Nephron progenitor cell (in vitro differentiated cells): ENCODE results near the gene VGLL1.

Source experiments
- DNase-seq: peaks from one replicate; pipeline ENCODE4 v3.0.0; 2021
- H3K27ac Mint-ChIP-seq: 2 replicates; pipeline ENCODE4 v1.8.0; 2021; ENCODE audit warnings: mild to moderate bottlenecking, moderate library complexity, mixed read lengths
- H3K27me3 Mint-ChIP-seq: 2 replicates; pipeline ENCODE4 v1.8.0; 2021; ENCODE audit warnings: mild to moderate bottlenecking, low read depth, mixed read lengths; ENCODE audit not compliant: poor library complexity
- H3K36me3 Mint-ChIP-seq: 2 replicates; pipeline ENCODE4 v1.8.0; 2021; ENCODE audit warnings: low read depth, mixed read lengths
- H3K4me1 Mint-ChIP-seq: 2 replicates; pipeline ENCODE4 v1.8.0; 2021; ENCODE audit warnings: mixed read lengths
- H3K4me3 Mint-ChIP-seq: 2 replicates; pipeline ENCODE4 v1.8.0; 2021; ENCODE audit warnings: mild to moderate bottlenecking, moderate library complexity, mixed read lengths
- H3K9me3 Mint-ChIP-seq: 2 replicates; pipeline ENCODE4 v1.8.0; 2021; ENCODE audit warnings: mild to moderate bottlenecking, moderate library complexity, mixed read lengths
- TF ChIP-seq, protein P1 (sequence below): fragments of 200-600 bp; sonication (generic); IDR thresholded peaks from 2 replicates; pipeline ENCODE4 v1.5.0; 2021; ENCODE audit warnings: antibody characterized with exemption

The VGLL1 gene

DNA sequence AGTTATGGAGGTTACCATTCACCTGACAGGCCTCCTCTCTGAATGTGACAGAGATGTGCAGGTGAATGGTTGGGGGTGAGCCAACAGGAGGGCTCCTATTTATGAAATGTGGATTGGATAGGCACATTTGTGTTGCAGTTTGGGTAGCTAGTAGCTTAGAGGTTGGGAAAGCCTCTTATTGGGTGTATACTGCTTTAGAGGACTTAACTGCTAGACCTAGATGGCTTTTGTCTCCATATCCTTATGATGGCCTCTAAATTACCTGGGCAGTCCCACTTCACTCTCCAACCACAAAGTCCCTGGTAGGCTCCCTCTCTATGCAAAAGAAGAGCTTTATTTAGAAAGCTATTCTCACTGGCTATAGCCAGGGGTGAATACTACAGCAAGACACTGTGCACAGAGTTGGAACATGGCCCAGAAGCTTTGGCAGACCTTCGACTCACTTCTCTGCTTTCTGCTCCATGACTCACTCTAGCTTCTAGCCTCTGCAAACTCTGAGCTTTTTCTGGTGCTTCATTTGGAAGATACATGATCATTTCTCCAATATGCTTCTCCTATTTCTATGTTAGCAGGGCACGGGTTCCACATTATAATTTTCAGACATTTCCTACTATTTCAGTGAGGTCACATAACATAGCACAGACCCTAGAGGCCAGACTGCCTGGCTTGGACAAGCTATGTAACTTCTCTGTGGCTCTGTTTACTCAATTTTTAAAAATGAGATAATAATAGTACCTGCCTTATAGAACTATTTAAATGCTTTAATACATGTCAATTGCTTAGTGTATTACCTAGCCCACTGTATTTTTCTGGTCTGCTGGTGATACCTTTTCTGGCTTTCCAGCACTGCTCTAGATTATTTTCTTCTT lies 6.0 kb upstream of the VGLL1 start:
- no peak overlapping the region for H3K27ac Mint-ChIP-seq
- peaks cover 36% of the 10 kb centered on the region for H3K9me3 Mint-ChIP-seq
- TF ChIP-seq, protein P1, sequence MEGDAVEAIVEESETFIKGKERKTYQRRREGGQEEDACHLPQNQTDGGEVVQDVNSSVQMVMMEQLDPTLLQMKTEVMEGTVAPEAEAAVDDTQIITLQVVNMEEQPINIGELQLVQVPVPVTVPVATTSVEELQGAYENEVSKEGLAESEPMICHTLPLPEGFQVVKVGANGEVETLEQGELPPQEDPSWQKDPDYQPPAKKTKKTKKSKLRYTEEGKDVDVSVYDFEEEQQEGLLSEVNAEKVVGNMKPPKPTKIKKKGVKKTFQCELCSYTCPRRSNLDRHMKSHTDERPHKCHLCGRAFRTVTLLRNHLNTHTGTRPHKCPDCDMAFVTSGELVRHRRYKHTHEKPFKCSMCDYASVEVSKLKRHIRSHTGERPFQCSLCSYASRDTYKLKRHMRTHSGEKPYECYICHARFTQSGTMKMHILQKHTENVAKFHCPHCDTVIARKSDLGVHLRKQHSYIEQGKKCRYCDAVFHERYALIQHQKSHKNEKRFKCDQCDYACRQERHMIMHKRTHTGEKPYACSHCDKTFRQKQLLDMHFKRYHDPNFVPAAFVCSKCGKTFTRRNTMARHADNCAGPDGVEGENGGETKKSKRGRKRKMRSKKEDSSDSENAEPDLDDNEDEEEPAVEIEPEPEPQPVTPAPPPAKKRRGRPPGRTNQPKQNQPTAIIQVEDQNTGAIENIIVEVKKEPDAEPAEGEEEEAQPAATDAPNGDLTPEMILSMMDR: no peak
- no peak for DNase-seq
- peaks cover 7% of the 10 kb centered on the region for H3K4me1 Mint-ChIP-seq
- peaks cover 7% of the 10 kb centered on the region for H3K27me3 Mint-ChIP-seq
- H3K36me3 Mint-ChIP-seq: no peaks in the 10 kb centered on the region
- H3K4me3 Mint-ChIP-seq: no peak overlapping the region

DNA sequence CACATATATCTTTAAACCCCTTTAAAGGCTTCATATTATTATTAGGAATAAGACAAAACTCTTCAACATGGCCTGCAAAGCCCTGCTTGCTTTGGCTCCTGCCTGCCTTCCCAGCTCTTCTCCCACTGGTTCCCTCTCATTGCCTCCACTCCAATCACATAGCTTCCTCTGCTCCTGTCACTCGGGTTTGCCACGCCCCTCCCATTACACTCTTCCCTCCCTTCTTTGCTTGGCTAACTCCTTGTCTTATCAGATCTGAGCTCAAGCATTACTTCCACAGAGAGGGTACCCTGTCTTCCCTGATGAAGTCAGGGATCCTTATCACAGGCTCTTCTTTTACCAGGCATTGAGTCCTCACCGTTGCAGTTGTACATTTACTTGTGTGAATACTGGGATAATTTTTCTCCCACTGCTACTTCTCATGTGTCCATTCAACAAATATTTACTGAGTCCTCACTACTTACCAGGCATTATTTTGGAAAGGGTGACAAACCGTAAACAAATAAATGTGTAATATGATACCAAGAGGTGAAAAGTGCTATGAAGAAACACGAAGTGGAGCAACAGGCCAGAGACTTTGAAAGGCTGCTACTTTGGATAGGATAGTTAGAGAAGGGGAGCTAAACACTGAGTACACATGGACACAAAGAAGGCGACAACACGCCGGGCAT lies 3.2 kb upstream of the VGLL1 start:
- peaks cover 7% of the 10 kb centered on the region for H3K27me3 Mint-ChIP-seq
- DNase-seq: no peak
- no peaks in the 10 kb centered on the region for H3K36me3 Mint-ChIP-seq
- H3K27ac Mint-ChIP-seq: no peak overlapping the region
- H3K4me1 Mint-ChIP-seq: peaks cover 7% of the 10 kb centered on the region
- no peak overlapping the region for H3K4me3 Mint-ChIP-seq
- peaks cover 42% of the 10 kb centered on the region for H3K9me3 Mint-ChIP-seq
- TF ChIP-seq, protein P1: no peak

DNA sequence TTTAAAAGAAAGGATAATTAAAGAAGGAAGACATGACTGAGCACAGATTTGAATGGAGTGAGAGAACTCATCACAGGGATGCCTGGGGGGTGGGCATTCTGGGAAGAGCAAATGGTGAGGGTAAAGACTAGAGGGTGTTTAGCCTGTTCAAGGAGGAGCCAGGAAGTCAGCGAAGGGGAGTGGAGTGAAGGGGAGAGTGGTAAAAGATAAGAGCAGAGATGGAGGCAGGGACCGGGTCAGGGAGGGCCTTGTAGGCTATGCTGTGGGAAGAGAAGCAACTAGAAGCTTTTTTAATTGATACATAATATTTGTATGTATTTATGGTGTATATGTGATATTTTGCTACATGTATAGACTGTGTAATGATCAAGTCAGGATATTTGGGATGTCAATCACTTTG lies 2.2 kb upstream of the VGLL1 start:
- H3K27me3 Mint-ChIP-seq: peaks cover 7% of the 10 kb centered on the region
- no peak overlapping the region for H3K27ac Mint-ChIP-seq
- peaks cover 7% of the 10 kb centered on the region for H3K4me1 Mint-ChIP-seq
- peaks cover 44% of the 10 kb centered on the region for H3K9me3 Mint-ChIP-seq
- H3K36me3 Mint-ChIP-seq: no peaks in the 10 kb centered on the region
- TF ChIP-seq, protein P1: no peak
- no peak for DNase-seq
- H3K4me3 Mint-ChIP-seq: no peak overlapping the region

DNA sequence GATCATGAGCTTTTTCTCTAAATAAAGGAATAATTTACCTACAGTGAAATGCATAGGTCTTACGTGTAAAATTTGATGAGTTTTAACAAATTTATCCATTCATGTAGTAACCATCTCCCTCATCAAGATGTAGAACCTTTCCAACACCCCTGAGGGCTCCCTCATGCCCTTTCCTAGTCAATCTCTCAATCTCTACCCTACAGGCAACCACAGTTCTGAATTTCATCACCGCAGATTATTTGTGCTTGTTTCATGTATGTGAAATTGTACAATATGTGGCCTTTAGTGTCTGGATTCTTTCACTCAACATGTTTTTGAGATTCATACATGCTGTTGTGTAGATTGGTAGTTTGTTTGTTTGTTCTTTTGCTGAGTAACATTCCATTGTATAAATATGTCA lies 2.1 kb downstream of the VGLL1 start:
- Mint-ChIP-seq H3K36me3 (no peaks in the 10 kb centered on the region), H3K27me3 (peaks cover 7% of the 10 kb centered on the region), H3K9me3 (peaks cover 38% of the 10 kb centered on the region), H3K4me1 (no peaks in the 10 kb centered on the region), H3K27ac (no peak overlapping the region), H3K4me3 (no peak overlapping the region)
- TF ChIP-seq, protein P1: no peak
- DNase-seq: no peak

DNA sequence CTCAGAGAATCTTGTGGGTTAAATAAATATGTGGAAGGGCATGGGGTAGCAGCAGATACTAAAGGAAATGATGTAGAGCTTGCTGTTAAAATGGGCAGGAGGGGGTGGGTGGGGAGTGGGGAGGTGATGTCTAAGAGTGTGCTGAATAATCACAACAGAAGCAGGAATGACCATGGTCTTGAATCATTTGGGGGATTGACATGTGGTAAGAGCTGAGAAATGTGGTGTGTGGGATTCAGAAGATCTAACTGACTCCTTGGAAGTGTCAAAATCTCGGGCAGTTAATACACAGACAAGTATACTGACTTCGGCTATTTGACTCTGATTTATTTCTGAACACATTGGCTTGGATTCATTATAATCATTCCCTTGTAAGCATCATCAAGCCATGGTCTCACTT lies 6.8 kb downstream of the VGLL1 start:
- peaks cover 42% of the 10 kb centered on the region for H3K9me3 Mint-ChIP-seq
- DNase-seq: no peak
- H3K36me3 Mint-ChIP-seq: no peaks in the 10 kb centered on the region
- H3K27ac Mint-ChIP-seq: no peak overlapping the region
- H3K4me1 Mint-ChIP-seq: peaks cover 7% of the 10 kb centered on the region
- H3K27me3 Mint-ChIP-seq: peaks cover 7% of the 10 kb centered on the region
- TF ChIP-seq, protein P1: no peak
- H3K4me3 Mint-ChIP-seq: no peak overlapping the region
